ENCODE measurements around the gene METTL26. TPM values are rescaled to one million over a fixed set of nuclear protein-coding genes. Genes with fewer than 3 reads are reported as not detected.

Gene METTL26
- total and polyA plus RNA-seq, 9 of the 15 experiments (the other 6 are each of a cell fraction or from before 2014, with no cell fraction given): 7.3 to 262 (median 80.9) TPM

- no peak for TF ChIP-seq TFE3 (CRISPR knock-in tag; IDR thresholded peaks at IDR 0.05)
- TF ChIP-seq ZBTB7A (IDR thresholded peaks at IDR 0.05; ENCODE audit: borderline replicate concordance, control insufficient read depth, low read depth, low read length): 0 out of 2 replicates have a peak, but pooled peaks have one; percentile 9
- no peak for TF ChIP-seq CREB3L1 (IDR thresholded peaks at IDR 0.05; ENCODE audit: borderline replicate concordance, low read depth)
- TF ChIP-seq GABPA (tag; conservative IDR thresholded peaks at IDR 0.05; ENCODE audit: low read depth): no peak
- 0 out of 2 replicates have a peak, but pooled peaks have one; percentile 35 for TF ChIP-seq BRD4 (IDR thresholded peaks at IDR 0.05)
- no peak for TF ChIP-seq MCM3 (IDR thresholded peaks at IDR 0.05)
- no peak for TF ChIP-seq NRF1 (conservative IDR thresholded peaks at IDR 0.05 in 1 of 2, IDR thresholded peaks at IDR 0.05 in 1 of 2)
- no peak for TF ChIP-seq EP300 (IDR thresholded peaks at IDR 0.05; ENCODE audit: low read length)
- no peak for TF ChIP-seq ZNF212 (CRISPR knock-in tag; IDR thresholded peaks at IDR 0.05)
These were observed 47.5 kb downstream of the METTL26 start (continued) for GRCh38 chr16:588639-588888.
